CD4-positive, alpha-beta T cell treated with Interleukin-17A for 1 hour (primary cell): ENCODE measurements around the gene CDHR2.

Experiments used
- DNase-seq: peaks from one replicate; pipeline ENCODE4 v3.0.0-alpha.2; 2020

Gene CDHR2

GRCh38 chr5:176548967-176549444, at the start of gene CDHR2:
Gene CDHR2, plus strand, starts transcription at chr5:176549342. Its CDS starts 16,011 bp downstream, at chr5:176565353.
- DNase-seq: no peak

GRCh38 chr5:176500511-176500910, 48.6 kb upstream of the CDHR2 start:
- DNase-seq: no peak

GRCh38 chr5:176501333-176501732, 47.8 kb upstream of the CDHR2 start:
- no peak for DNase-seq

DNA sequence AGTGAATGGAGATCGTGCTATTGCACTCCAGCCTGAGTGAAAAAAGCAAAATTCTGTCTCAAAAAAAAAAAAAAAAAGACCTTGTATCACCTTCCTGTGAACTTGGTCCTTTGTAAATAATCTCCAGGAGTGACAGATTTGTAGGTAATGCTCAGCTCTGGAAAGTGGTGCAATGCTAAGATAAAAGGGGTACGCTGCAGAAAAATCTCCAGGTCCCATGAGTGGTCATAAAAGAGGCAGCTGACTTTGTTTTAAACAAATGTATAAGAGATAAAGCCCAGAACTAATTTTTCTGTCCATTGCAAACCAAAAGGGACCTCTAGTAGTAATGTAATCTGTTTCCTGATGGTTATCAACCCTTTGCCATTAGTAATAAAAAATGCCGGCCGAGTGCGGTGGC, 45.6 kb upstream of the CDHR2 start:
- no peak for DNase-seq

GRCh38 chr5:176507911-176508310, 41.2 kb upstream of the CDHR2 start:
- no peak for DNase-seq

- DNase-seq: no peak
These were observed 40.5 kb upstream of the CDHR2 start for GRCh38 chr5:176508603-176509002.

DNA sequence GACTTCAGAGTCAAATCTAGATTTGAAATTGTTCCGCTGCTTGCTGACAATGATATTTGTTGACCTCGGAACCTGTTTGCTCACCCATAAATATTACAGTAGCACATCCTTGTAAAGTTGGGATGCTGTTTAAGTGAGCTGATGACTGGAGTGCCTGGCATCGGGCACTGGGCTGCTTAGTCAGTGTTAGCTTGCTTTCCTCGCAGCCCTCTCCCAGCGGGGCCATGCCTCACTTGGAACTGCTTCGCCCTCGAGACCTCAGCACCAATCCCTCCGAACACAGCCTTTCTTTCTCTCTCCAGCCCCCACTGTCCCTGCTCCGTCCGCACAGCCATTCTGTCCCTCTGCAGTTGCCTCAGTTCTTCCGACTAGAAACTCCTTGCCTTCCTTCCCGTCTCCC, 35.4 kb upstream of the CDHR2 start:
- no peak for DNase-seq

- DNase-seq: no peak
These were observed 34.7 kb upstream of the CDHR2 start for GRCh38 chr5:176514244-176514950.

- peak; percentile 23 for DNase-seq
These were observed 33.7 kb upstream of the CDHR2 start for GRCh38 chr5:176515396-176515795.

- DNase-seq: no peak
These were observed 32.0 kb upstream of the CDHR2 start for GRCh38 chr5:176517053-176517661.

DNA sequence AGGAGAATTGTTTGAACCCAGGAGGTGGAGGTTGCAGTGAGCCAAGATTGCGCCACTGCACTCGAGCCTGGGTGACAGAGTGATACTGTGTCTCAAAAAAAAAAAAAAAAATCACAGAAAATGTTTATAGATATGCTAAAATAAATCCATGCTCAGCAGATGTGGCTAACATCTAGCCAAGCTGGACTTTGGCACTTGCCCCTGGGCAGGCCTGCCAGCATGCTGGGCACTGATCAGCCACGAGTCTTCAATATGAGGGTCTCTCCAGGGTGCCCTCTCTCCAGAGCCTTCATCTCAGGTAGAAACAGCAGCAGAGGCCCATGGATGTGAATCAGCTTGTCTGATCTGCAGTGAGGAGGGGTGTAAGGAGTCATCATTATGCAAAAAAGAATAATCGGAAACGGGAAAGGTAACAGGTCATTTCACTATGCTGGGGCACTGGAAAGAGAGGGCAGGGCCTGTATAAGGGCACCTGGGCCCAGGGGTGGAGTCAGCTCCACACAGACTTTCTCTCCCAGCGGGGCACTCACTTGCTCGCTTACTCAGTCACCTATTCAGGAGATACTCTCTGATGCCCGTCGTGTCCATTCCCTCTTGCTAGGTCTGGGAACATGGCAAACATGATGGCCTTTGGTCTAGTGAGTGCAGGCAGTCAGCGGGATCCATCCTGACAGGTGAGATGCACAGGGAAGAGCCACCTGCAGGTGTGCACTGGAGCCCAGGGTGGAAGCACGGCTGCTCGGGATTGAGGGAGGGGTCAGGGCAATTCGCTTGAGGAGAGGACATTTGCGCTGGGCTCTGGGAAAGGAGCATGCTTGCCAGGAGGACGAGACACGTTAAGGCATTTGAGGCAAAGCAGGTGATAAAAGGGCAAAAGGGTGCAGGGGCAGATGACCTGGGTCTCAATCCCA, 29.1 kb upstream of the CDHR2 start:
- no peak for DNase-seq

DNA sequence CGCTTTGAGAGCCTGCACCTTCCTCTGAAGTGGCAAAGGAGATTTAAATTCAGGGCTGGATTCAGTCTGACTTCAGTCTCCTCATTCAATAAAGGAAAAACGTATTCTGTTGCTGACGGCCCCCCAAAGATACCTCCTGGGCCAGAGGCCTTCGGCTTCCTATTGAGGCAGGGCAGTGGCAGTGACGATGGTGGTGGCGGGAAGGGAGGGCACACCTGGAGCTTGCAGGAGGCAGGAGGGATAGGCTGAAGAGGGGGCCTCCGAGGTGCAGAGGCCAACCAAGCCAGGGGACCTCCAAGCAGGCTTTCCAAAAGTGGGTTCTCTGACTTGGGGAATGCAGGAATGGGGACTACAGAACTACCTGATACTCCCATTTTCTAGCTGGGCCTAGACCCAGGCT, 27.9 kb upstream of the CDHR2 start:
- no peak for DNase-seq

DNA sequence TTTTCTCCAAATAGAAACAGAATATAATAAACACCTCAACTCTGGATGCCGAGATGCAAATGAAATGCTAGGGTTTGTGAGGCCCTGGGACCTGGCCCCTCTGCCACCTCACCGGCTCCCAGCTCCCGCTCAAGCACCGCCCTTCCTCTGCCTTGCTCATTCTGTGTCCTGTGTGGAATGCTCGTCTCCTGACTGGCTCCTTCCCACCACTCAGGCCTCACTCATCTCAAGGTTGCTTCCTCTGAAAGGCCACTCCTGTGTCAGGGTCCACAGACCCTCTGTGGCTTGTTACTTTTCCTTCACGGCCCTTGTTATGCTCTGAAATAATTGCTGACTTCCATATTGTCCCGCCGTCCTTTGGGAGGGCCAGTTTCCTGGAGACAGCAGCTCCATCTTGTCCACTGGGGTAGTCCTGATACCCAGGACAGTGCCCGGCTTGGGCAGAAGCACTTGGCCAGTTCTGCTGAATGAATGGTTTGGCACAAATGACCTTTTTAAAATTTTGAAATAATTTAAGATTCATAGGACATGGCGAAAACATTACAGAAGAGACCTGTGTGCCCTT, 27.4 kb upstream of the CDHR2 start:
- no peak for DNase-seq

DNA sequence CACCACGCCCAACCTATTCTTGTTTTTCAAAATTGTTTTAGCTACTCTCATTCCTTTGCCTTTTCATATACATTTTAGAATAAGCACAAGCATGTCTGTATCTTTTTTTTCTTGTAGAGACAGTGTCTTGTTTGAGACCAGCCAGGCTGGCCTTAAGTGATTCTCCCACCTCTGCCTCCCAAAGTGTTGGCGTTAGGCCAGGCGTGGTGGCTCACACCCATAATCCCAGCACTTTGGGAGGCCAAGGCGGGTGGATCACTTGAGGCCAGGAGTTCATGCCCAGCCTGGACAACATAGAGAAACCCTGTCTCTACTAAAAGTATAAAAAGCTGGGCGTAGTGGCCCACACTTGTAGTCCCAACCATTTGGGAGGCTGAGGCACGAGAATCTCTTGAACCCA, 25.0 kb upstream of the CDHR2 start:
- DNase-seq: no peak

- no peak for DNase-seq
These were observed 24.2 kb upstream of the CDHR2 start for GRCh38 chr5:176524987-176525386.

- DNase-seq: no peak
These were observed 23.5 kb upstream of the CDHR2 start for GRCh38 chr5:176525677-176526076.

DNA sequence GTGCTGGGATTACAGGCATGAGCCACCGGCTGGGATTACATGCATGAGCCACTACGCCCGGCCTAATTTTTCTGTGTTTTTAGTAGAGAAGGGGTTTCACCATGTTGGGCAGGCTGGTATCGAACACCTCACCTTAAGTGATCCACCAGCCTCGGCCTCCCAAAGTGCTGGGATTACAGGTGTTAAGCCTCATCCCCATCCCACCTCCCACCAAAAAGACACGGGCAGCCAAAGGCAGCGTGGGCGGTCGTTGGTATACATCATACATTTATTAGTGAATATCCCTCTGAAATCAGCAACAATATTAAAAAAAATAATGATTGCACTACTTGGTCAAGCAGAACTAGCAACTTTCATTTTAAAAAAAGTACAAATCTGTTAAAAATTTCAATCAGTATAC, 22.7 kb upstream of the CDHR2 start:
- DNase-seq: no peak

DNA sequence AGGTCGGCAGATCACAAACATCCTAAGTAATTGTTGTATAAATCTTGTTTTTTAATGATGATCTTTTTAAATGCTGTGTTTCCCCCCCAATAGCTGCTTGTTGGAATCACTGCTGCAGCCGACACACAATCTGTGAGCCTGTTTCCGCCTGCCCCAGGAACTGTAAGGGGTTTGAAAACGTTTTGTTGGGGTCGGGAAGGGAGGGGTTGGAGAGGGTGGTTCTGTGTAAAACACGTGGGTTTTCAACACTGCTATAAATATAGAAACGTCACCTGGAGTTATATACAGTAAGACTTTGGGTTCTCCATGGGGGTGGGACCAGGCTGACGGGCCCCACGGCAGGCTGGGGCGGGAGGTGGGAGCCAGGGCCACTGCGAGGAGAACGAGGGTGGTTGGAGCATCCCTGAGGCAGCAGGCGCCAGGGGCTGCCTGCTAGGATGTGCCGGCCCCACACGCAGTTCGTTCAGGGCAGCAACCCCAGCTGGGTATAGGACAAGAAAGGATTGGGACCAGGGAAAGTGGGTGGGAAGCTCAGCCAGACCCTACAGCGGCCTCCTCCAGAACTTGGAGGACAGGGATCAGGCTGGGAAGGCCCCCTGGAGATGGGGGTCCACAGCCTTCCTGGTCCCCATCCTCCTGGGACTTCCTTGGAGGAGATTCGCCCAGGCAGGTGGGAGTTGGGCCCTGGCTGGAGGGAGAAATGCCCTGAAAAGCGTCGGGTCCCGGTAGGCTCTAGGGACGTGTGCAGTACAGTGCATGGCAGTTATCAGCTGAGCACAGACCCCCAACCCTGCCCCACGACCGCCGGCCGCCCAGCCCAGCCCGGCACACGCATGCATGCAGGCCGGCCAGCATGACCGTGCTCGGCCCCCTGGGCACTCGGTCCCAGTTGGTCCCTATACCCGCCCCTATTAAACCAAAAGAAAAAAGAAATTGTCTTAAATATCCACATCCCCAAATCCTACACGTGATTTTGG, 21.6 kb upstream of the CDHR2 start:
- DNase-seq: no peak

DNA sequence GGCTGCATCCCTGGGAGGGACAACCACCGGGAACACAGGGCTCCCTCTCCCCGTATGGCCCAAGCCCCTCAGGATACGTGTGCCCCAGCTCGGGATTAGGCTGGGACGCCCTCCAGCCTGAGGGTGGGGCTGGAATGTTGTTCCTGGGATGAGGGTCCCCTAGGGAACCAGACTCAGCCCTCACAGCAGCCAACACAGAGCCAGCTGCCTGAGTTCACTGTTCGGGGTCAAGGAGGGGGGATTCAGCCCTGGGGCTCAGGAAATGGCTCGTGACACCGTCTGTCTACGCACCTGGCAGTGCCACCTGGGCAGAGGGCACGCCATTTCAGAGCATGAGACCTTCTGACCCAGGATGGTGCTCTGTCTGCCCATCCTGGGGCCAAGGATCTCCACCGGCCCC, 20.8 kb upstream of the CDHR2 start:
- DNase-seq: no peak

DNA sequence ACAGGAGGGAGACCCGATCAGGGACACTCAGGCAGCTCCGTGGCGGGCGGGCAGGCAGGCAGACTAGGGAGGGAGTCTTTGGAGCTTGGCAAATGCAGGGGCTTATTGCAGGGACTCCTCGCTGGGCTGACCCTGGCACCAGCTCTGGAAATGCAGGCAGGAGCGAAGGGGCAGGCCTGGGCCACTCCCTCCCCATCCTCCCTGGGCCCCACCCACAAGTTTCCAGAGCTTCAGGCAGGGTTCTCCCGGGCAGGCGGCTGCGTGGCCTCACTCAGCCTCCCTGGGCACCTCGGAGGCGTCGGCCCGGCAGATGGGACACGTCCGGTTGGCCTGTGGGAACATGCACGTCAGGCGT, 20.4 kb upstream of the CDHR2 start:
- DNase-seq: no peak

- DNase-seq: no peak
These were observed 19.9 kb upstream of the CDHR2 start for GRCh38 chr5:176529116-176529740.

GRCh38 chr5:176529741-176530141, 19.4 kb upstream of the CDHR2 start:
- DNase-seq: peak; percentile 82
